GM18502 (cell line): ENCODE data around the gene LMX1B.
A peak's percentile ranks its signal among the peaks of the same experiment; 100 is the strongest.
"Not testable (repeated sequence)": the region's sequence is repeated elsewhere in the genome, so short reads cannot be mapped to it uniquely, and the experiment has no call there.

Source experiments
- ATAC-seq: cut with Tn5 transposase; IDR thresholded peaks from one replicate; pipeline ENCODE4 v1.9.1; 2021; ENCODE audit warnings: mild to moderate bottlenecking; ENCODE audit not compliant: unreplicated experiment, poor library complexity

The LMX1B gene

GRCh38 chr9:126704157-126704891 lies 90.6 kb downstream of the LMX1B start:
- ATAC-seq: no peak

DNA sequence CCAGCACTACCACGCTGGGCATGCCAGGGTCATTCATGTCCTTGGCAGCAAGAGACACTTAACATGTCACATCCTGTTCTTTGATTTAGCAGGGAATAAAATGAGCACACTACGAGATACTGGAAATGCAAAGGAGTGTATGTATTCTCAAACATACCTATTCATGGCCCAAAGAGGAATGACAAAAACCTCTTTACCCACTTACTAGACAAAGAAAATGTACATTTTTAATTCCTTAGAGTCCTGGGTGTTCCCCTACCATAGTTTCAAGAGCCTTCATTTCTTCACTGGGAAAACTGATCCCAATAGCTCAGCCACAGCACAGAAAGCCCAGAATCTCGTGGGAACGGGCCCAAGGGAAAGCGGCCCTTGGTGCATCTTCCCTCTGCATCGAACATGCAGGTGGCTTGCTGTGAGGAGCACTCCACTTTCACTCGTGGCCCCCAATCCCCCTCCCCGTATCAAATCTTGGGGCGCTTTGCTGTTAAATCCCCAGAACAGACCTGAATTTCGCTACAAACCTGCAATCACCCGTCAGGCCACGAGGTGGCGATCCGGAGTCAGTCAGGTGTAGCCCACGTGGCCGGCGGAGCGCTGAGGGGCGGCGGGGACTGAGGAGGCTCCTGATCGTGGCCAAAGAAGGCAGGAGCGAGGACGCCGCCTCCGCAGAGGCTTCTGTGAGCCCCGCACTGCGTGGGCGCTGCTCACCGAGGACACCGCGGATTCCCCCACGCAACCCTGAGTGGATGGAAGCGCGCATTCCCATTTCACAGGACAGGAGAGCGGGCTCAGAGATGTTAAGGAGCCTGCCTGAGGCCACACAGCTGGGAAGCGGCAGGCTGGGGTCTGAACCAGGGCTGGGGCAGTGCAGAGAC lies 91.4 kb downstream of the LMX1B start:
- peak; percentile 59 for ATAC-seq

DNA sequence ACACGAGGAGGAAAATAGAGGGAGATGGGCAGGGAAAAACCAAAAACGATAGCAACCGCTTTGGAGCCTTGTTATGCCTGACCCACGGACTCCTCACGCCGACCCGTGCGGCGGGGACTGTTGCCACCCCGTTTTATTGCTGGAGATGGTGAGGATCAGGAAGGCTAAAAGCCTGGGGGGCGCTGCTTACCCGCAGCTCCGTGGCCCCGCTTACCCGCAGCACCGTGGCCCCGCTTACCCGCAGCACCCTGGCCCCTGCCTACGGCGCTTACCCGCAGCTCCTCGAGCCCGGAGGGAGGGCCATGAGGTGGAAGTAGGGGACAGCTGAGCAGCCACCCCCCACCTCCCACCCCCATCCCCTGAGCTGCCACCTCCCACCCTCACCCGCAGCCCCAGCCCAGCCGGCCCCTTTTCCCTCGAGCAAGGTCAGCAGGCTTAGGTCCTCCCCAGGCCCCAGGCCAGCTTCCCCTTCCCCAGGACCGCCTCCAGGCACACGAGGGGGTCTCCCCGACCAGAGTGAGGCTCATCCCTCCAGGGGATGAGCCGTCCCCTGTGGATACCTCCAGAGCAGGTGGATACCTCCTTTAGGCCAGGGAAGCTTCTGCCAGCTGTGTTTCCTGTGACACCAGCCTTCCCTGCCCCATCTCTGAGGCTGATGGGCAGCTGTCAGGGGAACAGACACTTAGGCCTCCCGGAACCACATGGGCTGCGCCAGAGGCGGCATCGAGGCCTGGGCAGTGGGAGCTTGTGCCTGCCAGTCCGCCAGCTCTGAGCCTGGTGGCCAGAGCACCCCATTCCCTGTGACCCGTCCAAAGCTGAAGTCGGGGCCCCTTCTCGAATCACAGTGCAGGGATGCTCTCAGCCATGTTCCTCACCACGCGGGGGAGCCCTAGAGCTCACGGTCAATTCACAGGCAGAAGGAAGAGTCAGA lies 92.3 kb downstream of the LMX1B start:
- no peak for ATAC-seq

DNA sequence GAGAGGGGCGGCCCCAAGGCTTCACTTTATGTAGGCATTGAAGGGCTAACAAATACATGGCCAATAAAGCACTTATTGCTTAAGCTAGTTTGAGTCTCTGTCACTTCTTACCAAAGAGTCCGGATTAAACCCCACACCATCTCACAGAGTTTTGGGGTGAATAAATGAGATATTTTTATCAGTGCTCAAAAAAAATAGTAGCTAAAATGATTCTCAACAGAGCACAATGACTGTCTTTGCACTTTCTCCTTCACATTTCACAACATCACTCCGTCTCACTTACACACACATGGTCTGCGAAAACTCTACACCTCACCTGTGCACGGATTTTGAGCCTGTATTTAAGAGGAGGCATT lies 92.9 kb downstream of the LMX1B start:
- ATAC-seq: no peak

DNA sequence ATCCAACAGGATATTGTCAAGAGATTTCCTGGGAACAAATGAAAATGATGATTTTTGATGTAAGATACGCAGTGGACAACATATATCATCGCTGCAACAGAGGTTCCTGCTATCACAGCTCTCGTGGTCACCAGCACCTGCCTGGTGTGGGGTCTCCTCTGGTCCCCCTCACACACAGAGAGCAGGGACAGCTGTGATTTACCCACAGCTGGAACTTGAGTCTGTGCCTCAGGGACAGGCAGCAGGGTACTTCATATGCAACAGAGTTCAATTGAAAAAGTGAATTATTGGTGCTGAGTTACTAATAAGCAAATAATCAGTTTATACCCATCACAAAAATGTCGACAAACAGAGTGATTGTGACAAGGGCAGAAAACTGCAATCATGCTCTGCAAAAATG lies 93.4 kb downstream of the LMX1B start:
- ATAC-seq: no peak

GRCh38 chr9:126707712-126708111 lies 94.0 kb downstream of the LMX1B start:
- not testable (repeated sequence) for ATAC-seq

DNA sequence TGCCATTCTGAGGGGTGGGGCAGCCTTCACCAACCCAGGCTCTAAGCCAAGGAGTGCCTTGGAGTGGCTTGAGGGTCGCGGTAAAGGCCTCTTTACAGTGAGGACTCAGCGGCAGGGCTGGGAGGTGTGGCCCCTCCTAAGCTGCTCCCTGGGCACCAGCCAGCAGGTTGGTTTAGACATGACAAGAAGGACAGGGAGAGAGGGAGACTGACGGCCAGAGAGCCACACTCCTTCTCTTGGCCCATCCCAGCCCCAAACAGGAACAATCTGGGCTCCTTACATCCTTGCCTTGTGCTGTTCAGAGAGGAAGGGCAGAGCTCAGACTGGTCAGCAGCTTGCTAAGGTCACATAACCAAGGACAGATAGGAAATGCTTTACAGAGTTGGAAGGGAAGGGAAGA lies 94.5 kb downstream of the LMX1B start:
- ATAC-seq: no peak

GRCh38 chr9:126709241-126709640 lies 95.5 kb downstream of the LMX1B start:
- ATAC-seq: no peak

GRCh38 chr9:126715382-126715781 lies 101.7 kb downstream of the LMX1B start:
- ATAC-seq: no peak

- not testable (repeated sequence) for ATAC-seq
These were observed 103.7 kb downstream of the LMX1B start for GRCh38 chr9:126717441-126717840.

DNA sequence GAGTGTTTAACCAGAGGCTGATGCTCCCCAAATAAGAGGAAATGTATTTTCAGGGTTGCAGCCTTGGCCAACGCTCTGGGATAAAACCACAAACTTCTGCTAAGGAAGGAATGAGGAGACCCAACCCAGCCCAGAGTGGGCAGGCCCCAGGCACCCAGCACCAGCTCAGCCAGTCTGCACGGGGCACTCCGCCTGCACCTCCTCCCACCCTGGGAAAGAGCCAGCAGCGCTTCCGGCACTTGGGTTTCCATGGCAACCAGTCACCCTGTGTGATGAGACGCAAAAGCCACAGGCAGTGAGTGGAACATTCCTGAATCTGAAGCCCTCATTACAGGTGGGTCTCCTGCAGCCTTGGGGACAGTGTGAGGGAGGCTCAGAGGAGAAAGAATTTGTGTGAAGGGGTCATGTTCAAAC lies 105.9 kb downstream of the LMX1B start:
- peak; percentile 53 for ATAC-seq

DNA sequence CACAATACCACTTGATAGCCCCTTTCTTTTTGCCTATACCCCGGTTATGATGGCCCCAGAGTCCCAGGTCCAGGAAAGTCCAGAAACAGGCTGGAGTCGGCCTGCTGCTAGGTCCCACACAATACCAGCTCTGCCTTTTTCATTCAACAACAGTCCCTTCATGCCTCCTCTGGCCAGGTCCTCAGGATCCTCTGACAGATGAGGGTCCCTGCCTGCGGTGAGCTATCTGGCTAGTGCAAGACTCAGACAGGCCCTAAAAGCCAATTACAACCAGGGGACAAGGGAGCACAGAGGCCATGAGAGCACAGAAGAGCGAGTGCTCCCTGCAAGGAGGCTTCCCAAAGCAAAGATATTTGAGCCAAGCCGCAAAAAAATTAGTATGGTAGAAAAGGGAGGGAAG lies 106.3 kb downstream of the LMX1B start:
- no peak for ATAC-seq

- no peak for ATAC-seq
These were observed 107.2 kb downstream of the LMX1B start for GRCh38 chr9:126720661-126721563.

GRCh38 chr9:126721564-126721981 lies 107.8 kb downstream of the LMX1B start:
- ATAC-seq: no peak

DNA sequence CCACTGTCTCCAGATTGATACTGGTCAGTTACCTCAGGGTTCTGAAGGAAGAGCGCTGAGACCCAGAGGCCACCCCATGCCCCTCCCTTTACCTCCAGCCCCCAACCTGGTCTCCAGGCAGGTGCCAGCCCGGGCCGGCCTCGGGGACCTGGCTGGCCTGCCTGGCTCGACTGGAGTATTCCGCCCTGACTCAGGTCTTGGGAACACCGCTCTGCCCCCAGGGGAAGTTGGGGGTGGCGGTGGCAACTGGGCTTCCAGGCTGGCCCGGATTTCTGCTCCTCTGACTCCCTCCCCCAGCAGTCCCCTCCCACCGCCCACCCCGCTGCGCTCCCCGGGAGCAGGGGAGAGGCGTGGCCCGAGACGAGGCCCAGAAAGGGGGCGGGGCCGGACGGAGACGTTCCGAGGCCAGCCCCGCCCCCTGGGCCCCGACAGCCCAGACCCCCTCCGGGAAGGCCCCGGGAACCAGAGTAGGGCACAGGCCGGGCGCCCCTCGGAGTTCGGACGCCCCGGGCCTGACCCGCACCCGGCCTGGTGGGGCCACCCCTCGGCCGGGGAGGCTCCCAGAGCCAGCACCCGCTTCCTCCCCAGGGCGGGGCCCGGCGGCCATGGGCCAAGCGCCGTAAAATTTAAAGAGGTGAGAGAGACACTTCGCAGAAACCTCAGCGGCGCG lies 108.7 kb downstream of the LMX1B start:
- ATAC-seq: peak; percentile 72

- ATAC-seq: peak; percentile 44
These were observed 109.4 kb downstream of the LMX1B start for GRCh38 chr9:126722922-126723806.

GRCh38 chr9:126723807-126724172 lies 110.1 kb downstream of the LMX1B start:
- no peak for ATAC-seq

DNA sequence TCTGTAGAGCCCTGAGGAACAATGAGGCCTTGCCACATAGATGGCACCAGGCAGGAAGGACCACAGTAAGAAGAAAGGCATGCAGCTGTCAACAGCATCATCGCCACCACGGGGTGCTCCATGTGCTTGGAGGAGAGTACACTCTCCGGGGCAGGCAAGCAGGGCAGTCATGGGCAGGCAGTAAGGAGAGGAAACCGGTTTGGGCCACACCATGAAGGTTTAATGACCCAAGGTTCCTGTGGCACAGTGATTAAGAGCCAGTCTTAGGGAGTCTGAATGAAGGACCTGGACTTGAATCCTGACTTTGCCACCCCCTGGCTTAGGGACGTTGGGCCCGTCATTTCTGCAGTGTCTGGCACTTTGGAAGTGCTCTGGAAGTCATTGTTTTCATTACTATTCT lies 110.5 kb downstream of the LMX1B start:
- no peak for ATAC-seq
